KBM-7 (cell line): ENCODE results near the gene CRHBP.
"Not testable (repeated sequence)": the region's sequence is repeated elsewhere in the genome, so short reads cannot be mapped to it uniquely, and the experiment has no call there.

ENCODE experiments used
- DNase-seq: peaks from one replicate; pipeline ENCODE4 v3.0.0-alpha.2; 2015
- in situ Hi-C: fragments of 300-500 bp; cut with MboI; formaldehyde crosslinking; loops from 2 replicates; pipeline ENCODE4 v1.14.3; 2020; ENCODE audit warnings: low sequenced_read_pairs, low pct_unique_long_range_greater_than_20kb, mixed read lengths

Gene CRHBP, protein sequence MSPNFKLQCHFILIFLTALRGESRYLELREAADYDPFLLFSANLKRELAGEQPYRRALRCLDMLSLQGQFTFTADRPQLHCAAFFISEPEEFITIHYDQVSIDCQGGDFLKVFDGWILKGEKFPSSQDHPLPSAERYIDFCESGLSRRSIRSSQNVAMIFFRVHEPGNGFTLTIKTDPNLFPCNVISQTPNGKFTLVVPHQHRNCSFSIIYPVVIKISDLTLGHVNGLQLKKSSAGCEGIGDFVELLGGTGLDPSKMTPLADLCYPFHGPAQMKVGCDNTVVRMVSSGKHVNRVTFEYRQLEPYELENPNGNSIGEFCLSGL

DNA sequence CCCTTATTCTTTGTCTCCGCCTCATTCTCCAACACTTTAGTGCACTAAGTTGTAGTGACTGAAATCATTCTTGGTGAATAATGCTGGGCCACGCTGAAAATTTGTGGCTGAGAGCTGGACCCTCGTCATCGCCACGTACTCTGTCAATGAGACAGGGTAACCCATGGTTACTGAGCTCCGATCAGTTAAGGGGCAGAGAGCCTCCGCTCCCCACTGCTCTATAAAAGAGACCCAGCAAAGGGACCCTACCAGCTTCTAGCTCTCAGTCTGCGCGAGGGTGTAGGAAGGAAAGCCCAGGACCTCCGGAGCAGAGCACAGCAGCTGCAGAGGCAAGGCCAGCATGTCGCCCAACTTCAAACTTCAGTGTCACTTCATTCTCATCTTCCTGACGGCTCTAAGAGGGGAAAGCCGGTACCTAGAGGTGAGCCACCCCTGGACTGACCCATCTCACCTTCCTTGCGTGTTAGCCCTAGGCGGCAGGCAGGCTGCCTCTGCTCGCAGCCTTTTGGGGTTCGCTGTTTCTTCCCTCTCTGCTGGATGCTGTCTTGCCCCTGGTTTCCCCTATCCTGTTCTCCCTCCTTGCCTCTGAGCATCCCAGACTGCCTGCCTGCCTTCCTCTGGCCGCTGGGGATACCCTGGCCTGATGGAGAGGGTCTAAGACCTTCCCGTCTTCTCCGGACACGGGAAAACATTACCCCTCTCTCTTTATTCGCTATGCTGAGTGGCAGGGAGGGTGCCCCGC is at the start of gene CRHBP:
Gene CRHBP (plus strand): TSS at position 251 of the 742 bp plus-strand sequence. CDS start 90 bp downstream, at position 341.
- in situ Hi-C loops: no loop called here
- no peak for DNase-seq

GRCh38 chr5:76908166-76908565 is 44.7 kb upstream of the CRHBP start:
- in situ Hi-C loops: no loop called here
- DNase-seq: no peak

GRCh38 chr5:76910344-76910933 is 42.4 kb upstream of the CRHBP start:
- in situ Hi-C loops, DNase-seq: not testable (repeated sequence)

- in situ Hi-C loops: not testable (repeated sequence)
Observed at GRCh38 chr5:76914671-76915070, 38.2 kb upstream of the CRHBP start.

DNA sequence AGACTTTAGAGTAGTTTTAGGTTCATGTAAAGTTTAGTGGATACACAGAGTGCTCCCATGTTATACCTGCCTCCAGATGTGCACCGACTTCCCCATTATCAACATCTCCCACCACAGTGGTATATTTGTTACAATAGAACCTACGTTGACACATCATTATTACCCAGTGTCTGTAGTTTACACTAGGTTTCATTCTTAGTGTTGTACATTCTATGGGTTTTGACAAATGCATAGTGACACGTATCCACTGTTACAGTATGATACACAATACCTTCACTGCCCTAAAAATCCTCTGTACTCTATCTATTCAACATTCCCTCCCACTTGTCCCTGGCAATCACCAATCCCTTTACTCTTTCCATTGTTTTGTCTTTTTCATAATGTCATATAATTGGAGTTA is 34.3 kb upstream of the CRHBP start:
- in situ Hi-C loops: no loop called here
- DNase-seq: no peak

More at GRCh38 chr5:76914671-76915070, 38.2 kb upstream of the CRHBP start:
- DNase-seq: not testable (repeated sequence)

DNA sequence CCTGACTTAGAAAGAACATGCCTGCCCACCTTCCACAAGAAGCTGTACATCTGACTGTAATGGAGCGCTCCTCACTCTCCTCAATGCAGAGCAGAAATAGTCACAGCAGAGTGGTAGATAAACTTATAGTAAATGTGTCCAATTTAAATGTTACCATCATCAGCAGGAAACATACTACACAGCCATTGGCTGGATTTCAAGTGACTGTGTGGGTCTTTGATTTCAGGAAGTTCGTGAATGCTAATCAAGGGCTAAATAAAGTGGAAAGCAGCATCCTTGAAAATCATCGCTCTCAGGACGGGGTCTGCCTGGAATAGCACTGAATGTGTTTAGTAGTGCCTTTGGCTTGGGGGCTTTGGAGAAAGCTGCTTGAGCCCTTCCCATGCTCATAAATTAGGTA is 32.4 kb upstream of the CRHBP start:
- no peak for DNase-seq
- in situ Hi-C loops: no loop called here

- in situ Hi-C loops: no loop called here
- peak; percentile 53 for DNase-seq
Observed at GRCh38 chr5:76926329-76927105, 26.3 kb upstream of the CRHBP start.

DNA sequence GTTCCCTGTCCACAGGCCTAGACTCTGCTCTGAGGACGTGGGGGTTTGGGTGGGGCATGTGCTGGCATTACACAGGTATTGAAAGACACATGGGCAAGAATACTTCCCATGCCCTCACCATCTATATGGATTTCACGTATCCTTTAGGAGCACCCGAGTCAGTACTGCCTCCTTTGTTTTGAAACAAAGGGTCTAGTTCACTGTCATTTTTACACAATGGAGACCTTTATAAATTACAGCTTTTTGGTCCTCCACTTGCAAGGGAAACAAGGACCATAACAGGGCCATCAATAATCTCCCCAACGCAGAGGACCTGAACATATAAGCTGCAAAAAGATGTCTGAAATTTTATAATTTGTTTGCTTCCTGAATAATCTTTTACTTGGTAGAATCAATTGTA is 24.9 kb upstream of the CRHBP start:
- no peak for DNase-seq
- in situ Hi-C loops: no loop called here

DNA sequence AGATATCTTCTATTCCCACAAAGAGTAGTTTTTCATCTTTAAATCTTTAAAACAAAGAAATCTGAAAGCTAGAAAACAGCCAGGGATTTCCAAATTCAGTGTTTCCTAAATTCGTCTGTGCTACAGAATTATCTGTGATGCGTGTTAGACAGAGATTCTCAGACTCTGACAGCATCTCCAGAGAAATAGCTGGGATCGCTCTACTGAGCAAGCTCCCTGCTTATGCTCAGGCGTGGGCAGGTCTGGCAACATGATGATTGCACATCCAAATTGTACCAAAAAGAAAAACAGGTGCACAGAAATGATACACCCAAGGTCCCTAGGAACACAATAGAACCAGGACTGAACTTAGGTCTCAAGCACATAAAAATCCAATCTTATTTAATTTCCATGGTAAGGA is 22.8 kb upstream of the CRHBP start:
- no peak for DNase-seq
- in situ Hi-C loops: no loop called here

GRCh38 chr5:76938177-76938576 is 14.7 kb upstream of the CRHBP start:
- in situ Hi-C loops: no loop called here
- no peak for DNase-seq

DNA sequence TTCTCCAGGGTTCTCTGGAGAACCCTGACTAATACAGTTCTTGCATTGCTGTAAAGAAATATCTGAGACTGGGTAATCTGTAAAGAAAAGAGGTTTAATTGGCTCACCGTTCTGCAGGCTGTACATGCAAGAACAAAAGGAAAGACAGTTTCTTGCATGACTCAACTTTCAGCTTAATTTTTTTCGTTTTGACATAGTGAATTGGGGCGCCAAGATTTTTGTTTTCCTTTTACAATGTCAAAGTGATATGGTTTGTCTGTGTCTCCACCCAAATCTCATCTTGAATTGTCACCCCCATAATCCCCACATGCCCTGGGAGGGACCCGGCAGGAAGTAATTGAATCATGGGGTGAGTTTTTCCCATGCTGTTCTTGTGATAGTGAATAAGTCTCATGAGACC is 11.8 kb upstream of the CRHBP start:
- in situ Hi-C loops: no loop called here

GRCh38 chr5:76941442-76941841 is 11.4 kb upstream of the CRHBP start:
- DNase-seq: no peak

More for the DNA sequence above, 11.8 kb upstream of the CRHBP start:
- no peak for DNase-seq

DNA sequence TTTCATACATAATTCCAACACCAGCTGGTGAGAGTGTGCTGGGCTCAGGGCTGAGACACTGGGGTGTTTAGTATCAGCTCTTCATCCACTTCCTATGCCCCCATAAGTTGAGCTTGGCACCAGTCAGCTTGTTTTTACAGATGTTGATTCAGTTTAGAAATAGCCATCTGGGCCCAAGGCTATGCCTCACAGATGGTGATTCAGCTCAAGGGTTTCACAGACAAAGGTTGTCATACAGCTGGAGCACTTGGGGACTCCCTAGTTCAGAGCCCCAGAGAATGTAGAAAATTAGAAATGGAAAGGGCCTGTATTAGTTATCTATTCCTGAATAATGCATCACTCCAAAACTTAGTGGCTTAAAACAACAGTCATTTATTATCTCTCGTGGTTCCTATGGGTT is 10.3 kb upstream of the CRHBP start:
- in situ Hi-C loops: no loop called here
- no peak for DNase-seq

More at GRCh38 chr5:76941442-76941841, 11.4 kb upstream of the CRHBP start:
- in situ Hi-C loops: no loop called here

- no peak for DNase-seq
Observed at GRCh38 chr5:76943006-76943405, 9.8 kb upstream of the CRHBP start.

GRCh38 chr5:76944638-76945037 is 8.2 kb upstream of the CRHBP start:
- no peak for DNase-seq
- in situ Hi-C loops: no loop called here

More at GRCh38 chr5:76943006-76943405, 9.8 kb upstream of the CRHBP start:
- in situ Hi-C loops: no loop called here

GRCh38 chr5:76945238-76945637 is 7.6 kb upstream of the CRHBP start:
- in situ Hi-C loops: not testable (repeated sequence)

DNA sequence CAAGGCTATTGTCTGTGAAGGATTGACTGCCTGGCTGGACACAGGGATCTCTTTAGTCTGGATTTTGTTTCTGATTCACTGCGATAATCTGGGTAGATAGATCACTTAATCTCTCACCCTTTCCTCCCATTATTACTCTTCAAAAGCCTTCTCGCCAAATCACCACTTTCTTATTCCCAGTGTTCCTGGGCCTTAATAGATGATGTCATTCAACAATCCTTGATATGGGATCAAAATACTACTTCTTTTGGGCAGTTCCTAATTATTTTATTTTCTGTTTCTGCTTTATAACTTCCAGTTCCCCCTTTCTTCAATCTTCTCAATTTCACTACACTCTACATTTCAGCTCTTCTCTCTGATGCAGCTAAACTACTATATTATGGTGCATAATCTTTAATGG is 6.8 kb upstream of the CRHBP start:
- no peak for DNase-seq
- in situ Hi-C loops: no loop called here

More at GRCh38 chr5:76945238-76945637, 7.6 kb upstream of the CRHBP start:
- DNase-seq: peak; percentile 31

DNA sequence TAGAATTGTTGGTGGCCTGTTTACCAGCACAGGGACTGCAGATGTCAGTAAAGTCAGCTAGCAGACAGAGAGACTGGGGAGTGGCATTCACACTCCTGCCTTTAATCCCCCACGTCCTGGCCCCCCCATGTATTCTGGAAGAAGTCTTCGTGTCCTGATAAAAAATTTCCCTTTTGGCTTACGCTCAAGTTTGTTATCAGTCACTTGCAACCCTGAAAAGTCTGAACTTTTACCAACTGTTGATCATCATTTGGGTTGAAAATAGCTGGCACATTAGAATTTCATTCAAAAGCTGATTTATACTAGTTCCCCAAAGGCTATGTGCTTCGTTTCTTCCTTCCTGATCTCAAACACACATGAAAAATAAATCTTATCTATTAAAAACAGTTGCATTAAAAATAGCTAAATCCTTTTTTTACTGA is 5.8 kb upstream of the CRHBP start:
- peak; percentile 17 for DNase-seq
- in situ Hi-C loops: no loop called here
